ENCODE results near the gene PRSS12. TPM values are rescaled to one million over a fixed set of nuclear protein-coding genes. Genes with fewer than 3 reads are reported as not detected.

The PRSS12 gene
- total RNA-seq, 1 experiment from 2014 or later = 13.8 TPM

GRCh38 chr4:118259111-118259510, 93.7 kb downstream of the PRSS12 start:
- ATAC-seq (no peak), DNase-seq (ENCODE audit: low read depth, low spot score) (no peak)
- no peak overlapping the region for H3K4me3 ChIP-seq (replicated peaks in 1 of 2; ENCODE audit: low read depth in 1 of 2, low read length in 2 of 2)
- H3K4me2 ChIP-seq (ENCODE audit: low read length) = no peak overlapping the region
- POLR2A ChIA-PET = no interaction called here
- no peak overlapping the region for H3K27ac ChIP-seq (ENCODE audit: low read depth, low read length)
- no peaks in the 10 kb centered on the region for H3K4me1 ChIP-seq (ENCODE audit: control insufficient read depth in 1 of 2, insufficient read depth in 2 of 2, low read length in 2 of 2)
- H2AFZ ChIP-seq (ENCODE audit: low read depth, low read length, poor library complexity, severe bottlenecking) = no peak overlapping the region
- no peaks in the 10 kb centered on the region for H3K79me2 ChIP-seq (ENCODE audit: insufficient read depth, low read length)
- TF ChIP-seq EGR1 (IDR thresholded peaks at IDR 0.05; ENCODE audit: low read depth) (no peak), TCF7L2 (IDR thresholded peaks at IDR 0.05; ENCODE audit: borderline replicate concordance, extremely low read depth, insufficient read depth, insufficient read length) (no peak), ATF3 (IDR thresholded peaks at IDR 0.05) (no peak), FOSL1 (IDR thresholded peaks at IDR 0.05; ENCODE audit: low read depth) (no peak), CTCF (IDR thresholded peaks at IDR 0.05 in 2 of 3, conservative IDR thresholded peaks at IDR 0.05 in 1 of 3; ENCODE audit: borderline replicate concordance in 1 of 3, insufficient read depth in 1 of 3, low read depth in 2 of 3, low read length in 2 of 3) (no peak), JUND (IDR thresholded peaks at IDR 0.05) (no peak), POLR2A (IDR thresholded peaks at IDR 0.05; ENCODE audit: borderline replicate concordance, extremely low read depth, insufficient read depth, insufficient read length) (no peak), EZH2phosphoT487 (IDR thresholded peaks at IDR 0.05; ENCODE audit: borderline replicate concordance) (no peak), SRF (IDR thresholded peaks at IDR 0.05; ENCODE audit: low read depth) (no peak), EZH2 (IDR thresholded peaks at IDR 0.05) (no peak), RAD21 (IDR thresholded peaks at IDR 0.05; ENCODE audit: low read depth) (no peak), POLR2AphosphoS5 (IDR thresholded peaks at IDR 0.05; ENCODE audit: low read depth, low read length) (no peak), CBX3 (IDR thresholded peaks at IDR 0.05; ENCODE audit: low read depth) (no peak), ELF1 (IDR thresholded peaks at IDR 0.05; ENCODE audit: borderline replicate concordance, low read depth) (no peak), ZNF274 (IDR thresholded peaks at IDR 0.05; ENCODE audit: low read depth, low read length) (no peak), ZFX (IDR thresholded peaks at IDR 0.05) (no peak)
- H3K9me2 ChIP-seq (ENCODE audit: insufficient read depth) = no peaks in the 10 kb centered on the region
- no peak overlapping the region for H3K9ac ChIP-seq (ENCODE audit: low read length)
- CTCF ChIA-PET = no interaction called here
- H3K27me3 ChIP-seq (ENCODE audit: insufficient read depth, low read length) = no peaks in the 10 kb centered on the region
- H4K20me1 ChIP-seq (ENCODE audit: insufficient read depth) = no peaks in the 10 kb centered on the region
- H3K9me3 ChIP-seq (ENCODE audit: control insufficient read depth in 1 of 2, insufficient read depth in 1 of 2, low read depth in 1 of 2, low read length in 2 of 2) = no peaks in the 10 kb centered on the region
- intact Hi-C loops (cut with micrococcal nuclease) = no loop called here
- RAD21 ChIA-PET (ENCODE audit: low non-redundant PET in 1 of 2, low total read pairs in 2 of 2, uncharacterized antibody in 2 of 2, unreplicated experiment in 2 of 2) = no interaction called here
- BruUV-seq (replicated peaks) = no TSS peak
- no peaks in the 10 kb centered on the region for H3K36me3 ChIP-seq (ENCODE audit: control insufficient read depth in 1 of 2, insufficient read depth in 2 of 2, low read length in 2 of 2)
